Cardiac atrium fibroblast (primary cell): ENCODE measurements around the gene GPX5. TPM values are rescaled to one million over a fixed set of nuclear protein-coding genes. Genes with fewer than 3 reads are reported as not detected.

ENCODE experiments used
- total RNA-seq: library from RNA; depleted of rRNA; stranded (reverse); fragments of >200 nt; gene quantifications from 2 replicates; pipeline ENCODE4 v1.2.3, GENCODE V29; 2015

The GPX5 gene
- total RNA-seq, result not detected in 2 replicates

GRCh38 chr6:28525496-28526039, at the start of gene GPX5:
TSS of gene GPX5 (plus strand) at chr6:28525881. CDS start at chr6:28526014, 133 bp downstream.

GRCh38 chr6:28515676-28516075, 10.0 kb upstream of the GPX5 start, which contains the start of gene GPX6:
TSS of gene GPX6 (minus strand) at chr6:28515793. CDS start at chr6:28515743, 50 bp downstream.

Other genes with a start within 250 kb of the GPX5 start
- gene PGBD1, start 244.3 kb upstream of the GPX5 start, total RNA-seq, result 1.3 and 2.4 TPM in 2 replicates
- 10.5 and 18.0 TPM in 2 replicates for gene ZSCAN31, start 189.7 kb upstream of the GPX5 start, total RNA-seq
- gene ZKSCAN3, start 175.9 kb upstream of the GPX5 start, total RNA-seq, result 1.6 and 2.2 TPM in 2 replicates
- 1.3 and 2.0 TPM in 2 replicates for gene ZSCAN12, start 126.1 kb upstream of the GPX5 start, total RNA-seq
- 0.36 and 0.81 TPM in 2 replicates for gene ZSCAN23, start 82.4 kb upstream of the GPX5 start, total RNA-seq
- gene GPX6, start 10.1 kb upstream of the GPX5 start, total RNA-seq, result not detected in 2 replicates